ENCODE results near the gene ADARB2.

DNA sequence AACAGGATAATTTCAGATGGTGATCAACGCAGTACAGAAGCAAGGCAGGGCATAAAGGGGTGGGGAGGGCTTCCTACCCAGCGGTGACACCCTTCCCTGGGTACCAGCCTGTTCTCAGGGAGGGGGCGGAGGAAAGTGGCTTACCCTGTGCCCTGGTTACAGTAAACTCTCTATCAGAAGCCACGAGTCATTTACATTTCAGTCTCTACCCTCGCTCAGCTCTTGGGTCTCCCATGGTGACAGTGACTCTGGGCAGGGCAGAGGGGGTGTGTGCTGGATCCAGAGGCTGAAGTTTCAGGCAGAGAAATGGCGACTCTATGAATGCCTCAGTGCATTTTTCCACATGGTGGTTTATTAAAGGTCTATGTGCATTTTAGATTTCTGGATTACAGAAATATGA lies 107.0 kb downstream of the ADARB2 start:
- TF ChIP-seq, protein P1, sequence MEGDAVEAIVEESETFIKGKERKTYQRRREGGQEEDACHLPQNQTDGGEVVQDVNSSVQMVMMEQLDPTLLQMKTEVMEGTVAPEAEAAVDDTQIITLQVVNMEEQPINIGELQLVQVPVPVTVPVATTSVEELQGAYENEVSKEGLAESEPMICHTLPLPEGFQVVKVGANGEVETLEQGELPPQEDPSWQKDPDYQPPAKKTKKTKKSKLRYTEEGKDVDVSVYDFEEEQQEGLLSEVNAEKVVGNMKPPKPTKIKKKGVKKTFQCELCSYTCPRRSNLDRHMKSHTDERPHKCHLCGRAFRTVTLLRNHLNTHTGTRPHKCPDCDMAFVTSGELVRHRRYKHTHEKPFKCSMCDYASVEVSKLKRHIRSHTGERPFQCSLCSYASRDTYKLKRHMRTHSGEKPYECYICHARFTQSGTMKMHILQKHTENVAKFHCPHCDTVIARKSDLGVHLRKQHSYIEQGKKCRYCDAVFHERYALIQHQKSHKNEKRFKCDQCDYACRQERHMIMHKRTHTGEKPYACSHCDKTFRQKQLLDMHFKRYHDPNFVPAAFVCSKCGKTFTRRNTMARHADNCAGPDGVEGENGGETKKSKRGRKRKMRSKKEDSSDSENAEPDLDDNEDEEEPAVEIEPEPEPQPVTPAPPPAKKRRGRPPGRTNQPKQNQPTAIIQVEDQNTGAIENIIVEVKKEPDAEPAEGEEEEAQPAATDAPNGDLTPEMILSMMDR (conservative IDR thresholded peaks at IDR 0.05 in 1 of 2, IDR thresholded peaks at IDR 0.05 in 1 of 2; ENCODE audit: low read depth in 1 of 2, low read length in 2 of 2), result no peak
- no peak for TF ChIP-seq EZH2 (IDR thresholded peaks at IDR 0.05; ENCODE audit: low read length, missing control alignments)
